Activated CD8-positive, alpha-beta memory T cell treated with anti-CD3 and anti-CD28 coated beads for 1 hour (primary cell): ENCODE data around the gene ALG3.
"Not testable (repeated sequence)": the region's sequence is repeated elsewhere in the genome, so short reads cannot be mapped to it uniquely, and the experiment has no call there.

Source experiments
- DNase-seq, 2 donors: peaks; one replicate each; pipeline ENCODE4 v3.0.0-alpha.2; 2020; ENCODE audit warnings: low read depth in 1 of 2; ENCODE audit errors: extremely low read depth in 1 of 2

Gene ALG3

GRCh38 chr3:184248454-184249411 is at the start of gene ALG3:
Gene ALG3, minus strand, starts transcription at chr3:184248962. Its CDS starts 22 bp downstream, at chr3:184248940.
- DNase-seq: peak; percentile 70 to 76

- DNase-seq: no peak
Observed at GRCh38 chr3:184296616-184297015, 47.9 kb upstream of the ALG3 start.

DNA sequence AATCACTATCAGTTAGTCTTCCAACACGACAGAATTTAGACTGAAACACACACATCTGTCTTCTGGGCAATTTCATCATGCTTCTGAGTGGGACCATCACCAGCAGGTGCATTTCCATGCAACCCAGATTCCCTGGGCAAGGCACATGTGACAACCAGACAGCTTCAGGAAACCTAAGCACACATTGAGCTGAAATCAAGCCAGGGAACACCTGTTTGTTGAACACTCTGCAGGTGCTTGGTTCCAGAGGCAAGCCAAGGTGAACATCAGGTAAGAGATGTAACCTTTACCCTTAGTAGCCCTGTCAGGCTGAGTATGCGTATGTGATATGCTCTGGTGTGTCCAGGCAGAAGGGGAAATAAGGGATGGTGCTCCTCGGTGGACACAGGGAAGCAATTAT is 47.0 kb upstream of the ALG3 start:
- no peak for DNase-seq

GRCh38 chr3:184291738-184292445 is 43.1 kb upstream of the ALG3 start:
- DNase-seq: no peak

GRCh38 chr3:184291044-184291737 is 42.4 kb upstream of the ALG3 start:
- DNase-seq: no peak

- no peak for DNase-seq
Observed at GRCh38 chr3:184290331-184290730, 41.6 kb upstream of the ALG3 start.

- peak in 1 of 2 donors; percentile 25 for DNase-seq
Observed at GRCh38 chr3:184289426-184289938, 40.7 kb upstream of the ALG3 start.

DNA sequence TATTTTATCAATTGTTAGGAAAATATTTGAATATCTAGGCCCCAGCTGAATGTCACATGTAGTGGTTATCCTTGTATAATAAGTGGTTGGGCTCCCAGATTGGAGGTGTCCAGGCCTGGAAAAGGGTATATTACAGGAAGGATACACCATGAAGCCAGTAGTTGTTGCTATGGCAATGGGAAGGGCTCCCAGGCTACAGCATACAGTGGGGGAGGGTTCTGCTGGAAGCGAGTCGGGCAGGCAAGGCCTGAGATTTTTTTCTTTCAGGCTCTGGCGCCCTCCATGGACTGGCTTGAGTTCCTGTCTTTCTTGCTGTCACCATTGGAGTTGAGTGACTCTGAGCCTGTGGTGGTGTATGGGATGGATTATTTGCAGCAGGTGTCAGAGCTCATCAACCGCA is 35.9 kb upstream of the ALG3 start:
- DNase-seq: no peak

DNA sequence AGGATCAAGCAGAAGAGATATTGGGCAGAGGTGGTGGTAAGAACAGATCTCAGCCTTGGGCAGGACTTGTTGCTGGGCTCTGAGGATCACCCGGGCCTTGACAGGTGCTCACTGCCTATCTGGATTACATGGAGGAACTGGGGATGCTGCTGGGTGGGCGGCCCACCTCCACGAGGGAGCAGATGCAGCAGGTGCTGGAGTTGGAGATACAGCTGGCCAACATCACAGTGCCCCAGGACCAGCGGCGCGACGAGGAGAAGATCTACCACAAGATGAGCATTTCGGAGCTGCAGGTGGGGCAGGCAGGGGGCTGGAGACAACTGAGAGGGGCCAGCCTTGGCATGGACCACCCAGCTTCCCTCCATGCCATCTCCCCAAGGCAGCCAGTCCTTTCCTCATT is 34.9 kb upstream of the ALG3 start:
- no peak for DNase-seq

DNA sequence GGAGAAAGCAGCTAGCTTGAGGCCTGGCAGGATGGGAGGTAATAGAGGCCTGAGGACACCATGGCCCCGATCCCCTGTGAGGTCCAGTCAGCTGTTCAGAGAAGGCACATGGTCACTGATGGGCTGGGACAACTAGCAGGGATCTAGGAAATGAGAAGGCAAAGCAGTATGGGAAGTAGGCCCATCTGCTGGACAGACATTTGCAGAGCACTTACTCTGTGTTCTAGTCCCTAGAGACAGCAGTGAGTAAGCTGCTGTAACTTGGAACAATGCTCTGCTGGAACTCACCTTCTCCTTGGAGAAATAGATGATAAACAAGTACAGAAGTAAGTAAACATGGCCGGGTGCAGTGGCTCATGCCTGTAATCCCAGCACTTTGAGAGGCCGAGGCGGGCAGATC is 34.2 kb upstream of the ALG3 start:
- DNase-seq: no peak

DNA sequence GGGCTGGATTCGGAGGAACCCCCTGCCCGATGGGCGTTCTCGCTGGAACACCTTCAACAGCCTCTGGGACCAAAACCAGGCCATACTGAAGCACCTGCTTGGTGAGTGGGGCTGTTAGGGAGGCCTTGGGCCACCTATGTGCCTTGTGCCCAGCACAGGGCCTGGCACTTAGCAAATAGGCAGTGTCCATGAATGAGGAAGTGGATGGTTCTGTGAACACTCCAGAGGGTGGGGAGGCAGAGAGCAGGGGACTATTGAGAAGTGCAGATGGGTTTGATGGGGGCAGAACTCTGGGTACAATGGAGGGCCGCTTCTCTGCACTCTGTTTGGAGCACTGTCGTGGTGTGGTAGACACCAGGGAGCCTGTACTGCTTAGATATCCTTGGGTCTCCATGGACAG is 28.6 kb upstream of the ALG3 start:
- no peak for DNase-seq

- DNase-seq: no peak
Observed at GRCh38 chr3:184275961-184276910, 27.5 kb upstream of the ALG3 start, which contains the start of gene ECE2. Gene ECE2, plus strand, starts transcription at chr3:184276022. Its CDS starts 132 bp downstream, at chr3:184276154.

- DNase-seq: no peak
Observed at GRCh38 chr3:184275381-184275701, 26.6 kb upstream of the ALG3 start.

DNA sequence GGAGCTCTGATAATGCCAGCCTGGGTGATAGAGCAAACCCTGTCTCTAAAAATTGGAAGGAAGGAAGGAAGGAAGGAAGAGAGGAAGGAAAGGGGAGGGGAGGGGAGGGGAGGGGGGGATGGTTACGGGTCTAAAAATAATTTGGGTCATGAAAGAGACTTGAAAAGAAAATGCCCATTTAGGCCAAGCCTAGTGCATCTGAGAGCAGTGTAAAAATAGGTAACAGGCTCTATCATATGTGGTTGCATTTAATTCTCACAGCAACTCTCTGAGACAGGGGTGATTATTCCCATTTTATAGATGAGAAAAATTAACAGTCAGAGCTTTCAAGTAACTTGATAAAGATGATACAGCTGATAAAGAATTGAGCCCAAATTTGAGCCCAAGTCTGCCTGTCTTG is 23.5 kb upstream of the ALG3 start:
- DNase-seq: no peak

- DNase-seq: not testable (repeated sequence)
Observed at GRCh38 chr3:184267249-184267648, 18.5 kb upstream of the ALG3 start.

- DNase-seq: no peak
Observed at GRCh38 chr3:184262764-184263179, 14.0 kb upstream of the ALG3 start.

GRCh38 chr3:184261854-184262763 is 13.3 kb upstream of the ALG3 start:
- no peak for DNase-seq

GRCh38 chr3:184261270-184261853 is 12.6 kb upstream of the ALG3 start, which contains the start of gene CAMK2N2:
Gene CAMK2N2, minus strand, starts transcription at chr3:184261553. Its CDS starts 268 bp downstream, at chr3:184261285.
- peak in 1 of 2 donors; percentile 24 for DNase-seq
